Testis (tissue), 3 donors: ENCODE data around the gene C13orf42. TPM values are rescaled to one million over a fixed set of nuclear protein-coding genes. Genes with fewer than 3 reads are reported as not detected.

Experiments
- DNase-seq: peaks from one replicate; pipeline ENCODE4 v3.0.0-alpha.2; 2019
- H3K27ac ChIP-seq, 2 donors: fragments of 200-600 bp; sonication (generic); one replicate each; pipeline ENCODE4 v1.5.1; 2019
- H3K27me3 ChIP-seq: fragments of 200-600 bp; sonication (generic); one replicate; pipeline ENCODE4 v1.5.1; 2019
- H3K36me3 ChIP-seq: fragments of 200-600 bp; sonication (generic); one replicate; pipeline ENCODE4 v1.5.1; 2017; ENCODE audit warnings: low read depth; ENCODE audit errors: missing control alignments
- H3K4me1 ChIP-seq: fragments of 200-600 bp; sonication (generic); one replicate; pipeline ENCODE4 v1.5.1; 2019
- H3K4me3 ChIP-seq, 2 donors: fragments of 200-600 bp; sonication (generic); one replicate each; pipeline ENCODE4 v1.5.1; 2017 to 2019
- H3K9me3 ChIP-seq: fragments of 200-600 bp; sonication (generic); one replicate; pipeline ENCODE4 v1.5.1; 2017
- POLR2A ChIP-seq: fragments of 450-650 bp; IDR thresholded peaks from one replicate; pipeline ENCODE4 v1.6.1; 2017; ENCODE audit warnings: antibody characterized with exemption, mild to moderate bottlenecking, moderate library complexity
- WGBS, 2 donors: methylation state at CpG; one replicate each; pipeline ENCODE4 v1.1.5; 2018; 5-methylcytosine and 5-hydroxymethylcytosine counted together
- intact Hi-C: fragments of 100-400 bp; cut with DNase I; formaldehyde crosslinking; loops from one replicate; pipeline ENCODE4 v1.15.1; 2023; ENCODE audit warnings: low total_unique reads
- polyA plus RNA-seq: library from polyadenylated mRNA; stranded (reverse); fragments of 350-450 nt; fragmentation: Illumina TruSeq; extraction: RNeasy Lipid Tissue Mini Kit (QIAGEN cat#74804); gene quantifications from one replicate; pipeline ENCODE4 v1.2.3, GENCODE V29; 2014; ENCODE audit warnings: low read depth, low replicate concordance; ENCODE audit not compliant: insufficient read depth
- total RNA-seq, 2 donors: library from RNA; depleted of rRNA; stranded (reverse); fragments of >200 nt; gene quantifications; one replicate each; pipeline ENCODE4 v1.2.3, GENCODE V29; 2016
- TF ChIP-seq, protein P1 (sequence below), 3 experiments: fragments of 450-650 bp in 2 of 3; fragments of 200-600 bp in 1 of 3; sonication (generic) in 1 of 3; IDR thresholded peaks; one replicate each; pipeline ENCODE4 v1.5.1; 2016 to 2019; ENCODE audit warnings: antibody characterized with exemption in 3 of 3, mild to moderate bottlenecking in 2 of 3, moderate library complexity in 1 of 3

The C13orf42 gene
- total and polyA plus RNA-seq, 3 donors from 2014 or later: 0.65 to 1.9 (median 1.8) TPM

DNA sequence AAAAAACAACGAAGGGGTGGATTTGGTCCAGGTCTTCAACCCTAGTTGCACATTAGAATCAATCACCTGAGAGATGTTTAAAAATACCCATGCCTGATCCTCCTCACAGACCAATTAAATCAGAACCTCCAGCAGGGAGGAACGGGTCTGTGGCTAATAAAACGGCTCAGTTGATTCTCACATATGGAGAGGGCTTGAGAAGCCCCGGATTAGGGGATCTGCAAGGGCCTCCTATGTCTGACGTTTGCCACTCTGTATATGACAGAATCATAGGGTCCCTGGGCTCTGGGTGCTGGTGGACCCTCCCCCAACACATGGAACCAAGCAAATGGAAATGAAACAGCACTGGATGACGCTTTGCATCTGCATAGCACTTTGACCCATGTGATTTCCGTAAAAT, 36.7 kb upstream of the C13orf42 start:
- Histone ChIP-seq H3K36me3 (no peaks in the 10 kb centered on the region), H3K4me3 (no peak overlapping the region), H3K9me3 (no peaks in the 10 kb centered on the region), H3K27ac (no peak overlapping the region), H3K27me3 (no peaks in the 10 kb centered on the region), H3K4me1 (no peaks in the 10 kb centered on the region)
- intact Hi-C loops: no loop called here
- no peak for DNase-seq
- TF ChIP-seq, protein P1, sequence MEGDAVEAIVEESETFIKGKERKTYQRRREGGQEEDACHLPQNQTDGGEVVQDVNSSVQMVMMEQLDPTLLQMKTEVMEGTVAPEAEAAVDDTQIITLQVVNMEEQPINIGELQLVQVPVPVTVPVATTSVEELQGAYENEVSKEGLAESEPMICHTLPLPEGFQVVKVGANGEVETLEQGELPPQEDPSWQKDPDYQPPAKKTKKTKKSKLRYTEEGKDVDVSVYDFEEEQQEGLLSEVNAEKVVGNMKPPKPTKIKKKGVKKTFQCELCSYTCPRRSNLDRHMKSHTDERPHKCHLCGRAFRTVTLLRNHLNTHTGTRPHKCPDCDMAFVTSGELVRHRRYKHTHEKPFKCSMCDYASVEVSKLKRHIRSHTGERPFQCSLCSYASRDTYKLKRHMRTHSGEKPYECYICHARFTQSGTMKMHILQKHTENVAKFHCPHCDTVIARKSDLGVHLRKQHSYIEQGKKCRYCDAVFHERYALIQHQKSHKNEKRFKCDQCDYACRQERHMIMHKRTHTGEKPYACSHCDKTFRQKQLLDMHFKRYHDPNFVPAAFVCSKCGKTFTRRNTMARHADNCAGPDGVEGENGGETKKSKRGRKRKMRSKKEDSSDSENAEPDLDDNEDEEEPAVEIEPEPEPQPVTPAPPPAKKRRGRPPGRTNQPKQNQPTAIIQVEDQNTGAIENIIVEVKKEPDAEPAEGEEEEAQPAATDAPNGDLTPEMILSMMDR (IDR thresholded peaks at IDR 0.05): no peak
- no peak for TF ChIP-seq POLR2A
- 77 to 80% methylated on average over 7 of the region's 7 CpGs for WGBS, 2 donors

DNA sequence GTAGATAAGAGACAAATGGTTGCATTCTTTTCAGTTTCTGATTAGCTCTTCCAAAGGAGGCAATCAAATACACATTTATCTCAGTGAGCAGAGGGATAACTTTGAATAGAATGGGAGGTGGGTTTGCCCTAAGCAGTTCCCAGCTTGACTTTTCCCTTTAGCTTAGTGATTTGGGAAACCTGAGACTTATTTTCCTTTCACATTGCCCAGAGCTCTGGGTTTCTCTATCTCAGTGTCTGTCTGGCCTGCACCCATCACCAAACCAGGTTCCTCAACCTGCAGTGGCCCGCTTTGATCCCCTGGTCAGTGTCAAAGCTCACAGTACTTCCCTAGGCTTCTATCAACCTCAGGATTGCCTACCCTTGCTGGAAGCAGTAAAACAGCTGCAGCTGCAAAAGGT, 35.6 kb upstream of the C13orf42 start:
- Histone ChIP-seq H3K9me3 (no peaks in the 10 kb centered on the region), H3K4me1 (no peaks in the 10 kb centered on the region), H3K4me3 (no peak overlapping the region), H3K27me3 (no peaks in the 10 kb centered on the region), H3K27ac (no peak overlapping the region), H3K36me3 (no peaks in the 10 kb centered on the region)
- WGBS, 2 donors: 100% methylated on average over 1 of the region's 1 CpG
- intact Hi-C loops: no loop called here
- no peak for DNase-seq
- no peak for TF ChIP-seq POLR2A
- TF ChIP-seq, protein P1 (IDR thresholded peaks at IDR 0.05): no peak

DNA sequence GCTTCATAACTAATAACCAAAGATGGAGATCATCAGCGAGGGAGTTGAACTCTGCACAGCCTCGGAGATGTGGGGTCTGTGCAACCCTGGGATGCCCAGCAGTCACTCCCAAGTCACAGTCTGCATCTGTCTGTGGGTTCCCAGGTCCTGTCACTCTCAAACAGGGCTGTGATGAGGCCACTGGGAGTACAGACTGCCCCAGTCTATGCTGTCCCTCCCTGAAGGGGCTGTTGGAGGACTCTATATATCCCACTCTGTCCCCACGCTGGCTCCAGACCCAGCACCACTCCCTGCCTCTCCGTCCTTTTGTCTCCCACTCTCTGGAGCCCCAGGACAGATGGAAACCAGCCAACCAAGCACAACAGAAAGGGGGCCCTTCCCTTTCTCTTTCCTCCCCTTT, 26.2 kb upstream of the C13orf42 start:
- Histone ChIP-seq H3K9me3 (no peaks in the 10 kb centered on the region), H3K36me3 (no peaks in the 10 kb centered on the region), H3K27me3 (no peaks in the 10 kb centered on the region), H3K4me1 (no peaks in the 10 kb centered on the region), H3K4me3 (no peak overlapping the region), H3K27ac (no peak overlapping the region)
- TF ChIP-seq POLR2A: no peak
- TF ChIP-seq, protein P1 (IDR thresholded peaks at IDR 0.05): no peak
- whole genome bisulfite sequencing, 2 donors: 73 to 86% methylated on average over 4 of the region's 4 CpGs
- no peak for DNase-seq
- intact Hi-C loops: no loop called here

DNA sequence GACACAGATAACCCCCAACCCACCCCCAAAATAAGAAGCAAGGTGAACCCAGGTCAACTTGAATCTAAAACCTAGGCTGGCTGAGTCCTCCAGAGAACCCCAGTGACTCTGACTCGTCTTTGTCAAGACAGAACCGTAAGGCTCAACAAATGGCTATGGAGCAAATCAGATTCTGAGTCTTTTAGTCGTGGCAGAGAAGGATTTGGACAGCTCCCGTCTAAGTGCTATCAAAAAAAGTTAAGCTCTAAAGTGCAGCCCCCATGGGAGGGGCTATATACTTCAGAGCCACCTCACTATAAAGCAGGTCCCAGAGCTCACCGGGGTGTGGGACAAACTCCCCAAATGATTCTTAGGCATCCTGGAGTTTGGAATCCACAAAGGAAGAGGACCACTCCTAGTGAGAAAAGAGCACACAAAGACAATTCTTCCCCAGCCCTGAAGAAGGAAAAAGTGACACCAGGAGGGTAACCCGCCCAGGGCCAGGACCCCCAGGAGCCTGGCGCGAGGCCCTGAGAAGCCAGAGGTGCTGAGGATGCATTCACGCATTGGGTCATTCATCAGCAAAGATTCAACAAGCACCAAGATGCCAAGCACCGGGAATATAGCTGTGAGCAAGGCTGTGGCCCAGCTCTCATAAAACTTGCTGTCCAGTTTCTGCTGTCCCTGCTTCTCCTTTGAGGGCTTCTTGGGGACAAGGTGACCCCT, 25.4 kb upstream of the C13orf42 start:
- intact Hi-C loops: no loop called here
- WGBS, 2 donors: 72 to 76% methylated on average over 10 of the region's 10 CpGs
- no peak for DNase-seq

More for the DNA sequence above, 25.4 kb upstream of the C13orf42 start:
- no peaks in the 10 kb centered on the region for H3K27me3 ChIP-seq
- no peaks in the 10 kb centered on the region for H3K4me1 ChIP-seq
- no peak for TF ChIP-seq POLR2A
- TF ChIP-seq, protein P1 (IDR thresholded peaks at IDR 0.05): no peak
- H3K27ac ChIP-seq: no peak overlapping the region
- H3K9me3 ChIP-seq: no peaks in the 10 kb centered on the region
- H3K4me3 ChIP-seq: no peak overlapping the region
- no peaks in the 10 kb centered on the region for H3K36me3 ChIP-seq
